Neural cell (in vitro differentiated cells): Measurements from ENCODE around the gene POLR3C. TPM values are rescaled to one million over a fixed set of nuclear protein-coding genes. Genes with fewer than 3 reads are reported as not detected.
"Not testable (repeated sequence)": the region's sequence is repeated elsewhere in the genome, so short reads cannot be mapped to it uniquely, and the experiment has no call there.

Experiments
- H2AFZ ChIP-seq: fragments of 200-600, 300-800 bp; sonication (generic), shearing (Covaris generic); 2 replicates; pipeline ENCODE4 v1.6.0; 2014; ENCODE audit warnings: low read depth, mild to moderate bottlenecking, antibody characterized with exemption, low read length, moderate library complexity
- H3F3A ChIP-seq: fragments of 200-600 bp; shearing (Covaris generic); 2 replicates; pipeline ENCODE4 v1.6.1; 2016; ENCODE audit warnings: mild to moderate bottlenecking, moderate library complexity, mixed read lengths, antibody characterized with exemption, low read length; ENCODE audit not compliant: insufficient read depth, poor library complexity, severe bottlenecking
- H3K27ac ChIP-seq: fragments of 200-600, 300-800 bp; sonication (generic), shearing (Covaris generic); 2 replicates; pipeline ENCODE4 v1.5.1; 2014; ENCODE audit warnings: mild to moderate bottlenecking, low read length, moderate library complexity
- H3K27me3 ChIP-seq: fragments of 300-800, 200-600 bp; sonication (generic), shearing (Covaris generic); 2 replicates; pipeline ENCODE4 v1.6.0; 2014; ENCODE audit warnings: mild to moderate bottlenecking, low read depth, low read length, moderate library complexity; ENCODE audit not compliant: insufficient read depth
- H3K36me3 ChIP-seq: fragments of 300-800, 200-600 bp; sonication (generic), shearing (Covaris generic); 2 replicates; pipeline ENCODE4 v1.5.1; 2014; ENCODE audit warnings: mild to moderate bottlenecking, antibody characterized with exemption, low read length, moderate library complexity; ENCODE audit not compliant: insufficient read depth
- H3K4me2 ChIP-seq: fragments of 300-800, 200-600 bp; sonication (generic), shearing (Covaris generic); 2 replicates; pipeline ENCODE4 v1.6.0; 2014; ENCODE audit warnings: mild to moderate bottlenecking, low read length
- H3K4me3 ChIP-seq: fragments of 300-800, 200-600 bp; sonication (generic), shearing (Covaris generic); 2 replicates; pipeline ENCODE4 v1.5.1; 2014; ENCODE audit warnings: mild to moderate bottlenecking, low read length, moderate library complexity
- H3K79me2 ChIP-seq: fragments of 200-600 bp; shearing (Covaris generic); replicated peaks from 2 replicates; pipeline ENCODE4 v1.6.0; 2014; ENCODE audit warnings: mild to moderate bottlenecking, low read length, moderate library complexity; ENCODE audit not compliant: insufficient read depth
- H3K9ac ChIP-seq: fragments of 300-800, 200-600 bp; sonication (generic), shearing (Covaris generic); 2 replicates; pipeline ENCODE4 v1.6.1; 2016; ENCODE audit warnings: mild to moderate bottlenecking, low read length, mixed read lengths
- H3K9me2 ChIP-seq: fragments of 200-600 bp; shearing (Covaris generic); 2 replicates; pipeline ENCODE4 v1.6.1; 2016; ENCODE audit warnings: mild to moderate bottlenecking, low read length, mixed read lengths; ENCODE audit not compliant: insufficient read depth
- H3K9me3 ChIP-seq: fragments of 200-600, 300-800 bp; sonication (generic), shearing (Covaris generic); 2 replicates; pipeline ENCODE4 v1.6.1; 2016; ENCODE audit warnings: mild to moderate bottlenecking, mixed run types, low read length, moderate library complexity, mixed read lengths
- H4K20me1 ChIP-seq: fragments of 200-600 bp; shearing (Covaris generic); 2 replicates; pipeline ENCODE4 v1.6.1; 2016; ENCODE audit warnings: mild to moderate bottlenecking, mixed run types; ENCODE audit not compliant: insufficient read depth
- EP300 ChIP-seq: fragments of 450-650 bp; conservative IDR thresholded peaks from 2 replicates; pipeline ENCODE4 v1.6.1; 2014; ENCODE audit warnings: antibody characterized with exemption, mild to moderate bottlenecking, moderate library complexity; ENCODE audit not compliant: poor library complexity, severe bottlenecking
- EZH2 ChIP-seq: fragments of 200-600, 300-800 bp; shearing (Covaris generic), sonication (generic); IDR thresholded peaks from 2 replicates; pipeline ENCODE4 v1.6.1; 2014; ENCODE audit warnings: antibody characterized with exemption, low read length, borderline replicate concordance, mild to moderate bottlenecking; ENCODE audit not compliant: insufficient read depth, poor library complexity, severe bottlenecking
- MXI1 ChIP-seq: fragments of 450-650 bp; conservative IDR thresholded peaks from 2 replicates; pipeline ENCODE4 v1.6.1; 2014; ENCODE audit warnings: antibody characterized with exemption, mild to moderate bottlenecking; ENCODE audit not compliant: poor library complexity, severe bottlenecking
- POLR2AphosphoS5 ChIP-seq: IDR thresholded peaks from 2 replicates; pipeline ENCODE4 v1.6.1; 2012
- RAD21 ChIP-seq: fragments of 450-650 bp; conservative IDR thresholded peaks from 2 replicates; pipeline ENCODE4 v1.6.1; 2014; ENCODE audit warnings: antibody characterized with exemption, mild to moderate bottlenecking, moderate library complexity
- SMC3 ChIP-seq: fragments of 450-650 bp; conservative IDR thresholded peaks from 2 replicates; pipeline ENCODE4 v1.6.1; 2014; ENCODE audit warnings: antibody characterized with exemption, mild to moderate bottlenecking, moderate library complexity; ENCODE audit not compliant: poor library complexity
- TAF1 ChIP-seq: IDR thresholded peaks from 2 replicates; pipeline ENCODE4 v1.6.1; 2012; ENCODE audit warnings: low read depth
- polyA plus RNA-seq: library from polyadenylated mRNA; depleted of rRNA; stranded (reverse); fragments of >200 nt; gene quantifications from 2 replicates; pipeline ENCODE4 v1.2.3, GENCODE V29; 2014
- TF ChIP-seq, protein P1 (sequence below): fragments of 450-650 bp; IDR thresholded peaks from 2 replicates; pipeline ENCODE4 v1.5.1; 2014; ENCODE audit warnings: antibody characterized with exemption, mild to moderate bottlenecking, moderate library complexity; ENCODE audit not compliant: poor library complexity, severe bottlenecking
- TF ChIP-seq, protein P2 (sequence below): IDR thresholded peaks from 2 replicates; pipeline ENCODE4 v1.6.1; 2012; ENCODE audit warnings: borderline replicate concordance

POLR3C gene
- polyA plus RNA-seq, 1 donor from 2014 or later, result 30.1 TPM

DNA sequence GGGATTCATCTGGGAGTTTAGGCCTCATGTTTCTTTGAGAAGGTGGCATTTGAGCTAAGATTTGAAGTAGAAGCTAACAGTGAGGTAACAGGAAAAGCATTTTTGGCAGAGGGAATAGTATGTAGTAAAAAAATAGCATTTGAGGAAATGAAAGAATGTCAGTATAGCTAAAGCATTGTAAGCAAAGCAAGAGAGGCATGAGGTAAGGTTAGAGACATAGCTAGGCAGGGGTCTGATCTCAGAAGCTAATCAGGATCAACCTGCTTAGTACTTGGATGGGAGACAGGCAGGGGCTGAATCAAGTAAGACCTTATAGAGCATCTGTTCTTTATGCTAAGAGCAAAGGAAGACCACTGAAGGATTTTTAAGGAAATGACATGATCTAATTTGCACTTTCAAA is 4.0 kb downstream of the POLR3C start:
- H3K27me3 ChIP-seq, result no peaks in the 10 kb centered on the region
- no peaks in the 10 kb centered on the region for H4K20me1 ChIP-seq
- H3K4me3 ChIP-seq, result no peak overlapping the region
- no peak overlapping the region for H3K4me2 ChIP-seq
- H3F3A ChIP-seq, result no peaks in the 10 kb centered on the region
- no peak overlapping the region for H2AFZ ChIP-seq
- TF ChIP-seq, protein P1, sequence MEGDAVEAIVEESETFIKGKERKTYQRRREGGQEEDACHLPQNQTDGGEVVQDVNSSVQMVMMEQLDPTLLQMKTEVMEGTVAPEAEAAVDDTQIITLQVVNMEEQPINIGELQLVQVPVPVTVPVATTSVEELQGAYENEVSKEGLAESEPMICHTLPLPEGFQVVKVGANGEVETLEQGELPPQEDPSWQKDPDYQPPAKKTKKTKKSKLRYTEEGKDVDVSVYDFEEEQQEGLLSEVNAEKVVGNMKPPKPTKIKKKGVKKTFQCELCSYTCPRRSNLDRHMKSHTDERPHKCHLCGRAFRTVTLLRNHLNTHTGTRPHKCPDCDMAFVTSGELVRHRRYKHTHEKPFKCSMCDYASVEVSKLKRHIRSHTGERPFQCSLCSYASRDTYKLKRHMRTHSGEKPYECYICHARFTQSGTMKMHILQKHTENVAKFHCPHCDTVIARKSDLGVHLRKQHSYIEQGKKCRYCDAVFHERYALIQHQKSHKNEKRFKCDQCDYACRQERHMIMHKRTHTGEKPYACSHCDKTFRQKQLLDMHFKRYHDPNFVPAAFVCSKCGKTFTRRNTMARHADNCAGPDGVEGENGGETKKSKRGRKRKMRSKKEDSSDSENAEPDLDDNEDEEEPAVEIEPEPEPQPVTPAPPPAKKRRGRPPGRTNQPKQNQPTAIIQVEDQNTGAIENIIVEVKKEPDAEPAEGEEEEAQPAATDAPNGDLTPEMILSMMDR, result no peak
- TF ChIP-seq MXI1 (no peak), TAF1 (no peak), EZH2 (no peak), POLR2AphosphoS5 (no peak), SMC3 (no peak), EP300 (no peak), RAD21 (no peak)
- TF ChIP-seq, protein P2, sequence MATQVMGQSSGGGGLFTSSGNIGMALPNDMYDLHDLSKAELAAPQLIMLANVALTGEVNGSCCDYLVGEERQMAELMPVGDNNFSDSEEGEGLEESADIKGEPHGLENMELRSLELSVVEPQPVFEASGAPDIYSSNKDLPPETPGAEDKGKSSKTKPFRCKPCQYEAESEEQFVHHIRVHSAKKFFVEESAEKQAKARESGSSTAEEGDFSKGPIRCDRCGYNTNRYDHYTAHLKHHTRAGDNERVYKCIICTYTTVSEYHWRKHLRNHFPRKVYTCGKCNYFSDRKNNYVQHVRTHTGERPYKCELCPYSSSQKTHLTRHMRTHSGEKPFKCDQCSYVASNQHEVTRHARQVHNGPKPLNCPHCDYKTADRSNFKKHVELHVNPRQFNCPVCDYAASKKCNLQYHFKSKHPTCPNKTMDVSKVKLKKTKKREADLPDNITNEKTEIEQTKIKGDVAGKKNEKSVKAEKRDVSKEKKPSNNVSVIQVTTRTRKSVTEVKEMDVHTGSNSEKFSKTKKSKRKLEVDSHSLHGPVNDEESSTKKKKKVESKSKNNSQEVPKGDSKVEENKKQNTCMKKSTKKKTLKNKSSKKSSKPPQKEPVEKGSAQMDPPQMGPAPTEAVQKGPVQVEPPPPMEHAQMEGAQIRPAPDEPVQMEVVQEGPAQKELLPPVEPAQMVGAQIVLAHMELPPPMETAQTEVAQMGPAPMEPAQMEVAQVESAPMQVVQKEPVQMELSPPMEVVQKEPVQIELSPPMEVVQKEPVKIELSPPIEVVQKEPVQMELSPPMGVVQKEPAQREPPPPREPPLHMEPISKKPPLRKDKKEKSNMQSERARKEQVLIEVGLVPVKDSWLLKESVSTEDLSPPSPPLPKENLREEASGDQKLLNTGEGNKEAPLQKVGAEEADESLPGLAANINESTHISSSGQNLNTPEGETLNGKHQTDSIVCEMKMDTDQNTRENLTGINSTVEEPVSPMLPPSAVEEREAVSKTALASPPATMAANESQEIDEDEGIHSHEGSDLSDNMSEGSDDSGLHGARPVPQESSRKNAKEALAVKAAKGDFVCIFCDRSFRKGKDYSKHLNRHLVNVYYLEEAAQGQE, result no peak
- peaks cover 5% of the 10 kb centered on the region for H3K36me3 ChIP-seq
- H3K9me2 ChIP-seq, result no peaks in the 10 kb centered on the region
- no peak overlapping the region for H3K9ac ChIP-seq
- peaks cover 16% of the 10 kb centered on the region for H3K79me2 ChIP-seq
- no peak overlapping the region for H3K27ac ChIP-seq
- no peaks in the 10 kb centered on the region for H3K9me3 ChIP-seq

DNA sequence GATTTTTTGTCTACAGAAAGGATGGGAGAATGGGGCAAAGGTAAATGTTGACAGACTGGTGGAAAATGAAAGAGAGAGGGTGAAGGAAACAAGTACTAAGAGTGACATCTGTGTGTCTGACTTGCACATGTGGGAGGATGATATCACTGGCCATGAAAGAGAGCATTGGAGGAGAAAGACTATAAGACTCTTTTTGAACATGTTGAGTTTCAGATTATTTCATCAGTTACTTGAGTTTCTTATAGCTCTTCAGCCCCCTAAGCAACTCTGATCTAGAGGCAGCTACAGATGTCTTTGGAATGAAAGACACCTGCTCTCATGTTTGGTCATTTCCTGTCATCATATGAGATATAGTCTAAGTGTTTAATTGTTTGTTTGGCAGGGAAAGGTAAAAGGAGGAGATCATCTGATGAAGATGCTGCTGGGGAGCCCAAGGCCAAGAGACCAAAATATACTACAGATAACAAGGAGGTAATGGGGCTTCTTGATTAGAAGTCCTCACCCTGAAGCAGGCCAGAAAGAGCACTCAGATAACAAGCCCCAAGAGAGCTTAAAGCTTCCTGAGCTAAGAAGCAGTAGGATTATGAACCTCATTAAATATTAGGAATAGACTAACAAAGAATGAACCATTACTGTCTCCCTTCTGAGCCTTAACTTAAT is 4.5 kb downstream of the POLR3C start:
- no peaks in the 10 kb centered on the region for H3K9me3 ChIP-seq
- no peaks in the 10 kb centered on the region for H4K20me1 ChIP-seq
- H3K36me3 ChIP-seq, result peaks cover 5% of the 10 kb centered on the region
- H3K27me3 ChIP-seq, result no peaks in the 10 kb centered on the region
- H3K79me2 ChIP-seq, result peaks cover 16% of the 10 kb centered on the region
- no peak overlapping the region for H2AFZ ChIP-seq
- H3K9ac ChIP-seq, result no peak overlapping the region
- no peak overlapping the region for H3K27ac ChIP-seq
- H3K4me3 ChIP-seq, result no peak overlapping the region
- no peak overlapping the region for H3K4me2 ChIP-seq
- no peak for TF ChIP-seq POLR2AphosphoS5
- H3K9me2 ChIP-seq, result no peaks in the 10 kb centered on the region
- no peaks in the 10 kb centered on the region for H3F3A ChIP-seq

DNA sequence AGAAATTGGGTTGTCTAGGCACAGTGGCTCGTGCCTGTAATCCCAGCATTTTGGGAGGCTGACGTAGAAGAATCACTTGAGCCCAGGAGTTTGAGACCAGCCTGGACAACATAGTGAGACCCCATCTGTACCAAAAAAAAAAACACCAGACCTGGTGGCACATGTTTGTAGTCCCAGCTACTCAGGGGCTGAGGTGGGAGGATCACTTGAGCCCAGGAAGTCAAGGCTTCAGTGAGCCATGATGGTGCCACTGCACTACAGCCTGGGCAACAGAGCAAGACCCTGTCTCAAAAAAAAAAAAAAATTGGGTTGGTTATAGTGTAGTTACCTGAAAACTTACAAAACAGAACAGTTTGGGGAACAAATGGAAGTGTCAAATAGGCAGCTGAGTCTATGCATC is 6.8 kb downstream of the POLR3C start:
- H2AFZ ChIP-seq, H3K4me2 ChIP-seq, H3K27me3 ChIP-seq, H4K20me1 ChIP-seq, H3F3A ChIP-seq, H3K9ac ChIP-seq, H3K27ac ChIP-seq, H3K9me2 ChIP-seq, H3K4me3 ChIP-seq, H3K36me3 ChIP-seq, H3K79me2 ChIP-seq, H3K9me3 ChIP-seq: not testable (repeated sequence)
